Endodermal cell (in vitro differentiated cells): Measurements from ENCODE around the gene NF1. TPM values are rescaled to one million over a fixed set of nuclear protein-coding genes. Genes with fewer than 3 reads are reported as not detected.
A peak's percentile ranks its signal among the peaks of the same experiment; 100 is the strongest.
"Not testable (repeated sequence)": the region's sequence is repeated elsewhere in the genome, so short reads cannot be mapped to it uniquely, and the experiment has no call there.

Source experiments
- DNase-seq: peaks from one replicate; pipeline ENCODE4 v3.0.0-alpha.2; 2017
- H3K27ac ChIP-seq: 2 replicates; pipeline ENCODE4 v1.5.1; 2013; ENCODE audit warnings: mild to moderate bottlenecking, low read depth, low read length, moderate library complexity
- H3K27me3 ChIP-seq: 2 replicates; pipeline ENCODE4 v1.6.1; 2013; ENCODE audit warnings: mild to moderate bottlenecking, low read length, moderate library complexity; ENCODE audit not compliant: insufficient read depth, control insufficient read depth, poor library complexity, severe bottlenecking
- H3K36me3 ChIP-seq: 2 replicates; pipeline ENCODE4 v1.7.0; 2013; ENCODE audit warnings: mild to moderate bottlenecking, low read length, moderate library complexity; ENCODE audit not compliant: control insufficient read depth, insufficient read depth
- H3K4me1 ChIP-seq: one replicate; pipeline ENCODE4 v1.7.0; 2013; ENCODE audit warnings: low read length; ENCODE audit not compliant: control insufficient read depth, insufficient read depth
- H3K4me3 ChIP-seq: 2 replicates; pipeline ENCODE4 v1.5.1; 2013; ENCODE audit warnings: mild to moderate bottlenecking, low read length, moderate library complexity
- H3K9ac ChIP-seq: 2 replicates; pipeline ENCODE4 v1.6.1; 2013; ENCODE audit warnings: mild to moderate bottlenecking, low read length, moderate library complexity; ENCODE audit not compliant: poor library complexity, severe bottlenecking; ENCODE audit errors: extremely low read depth
- H3K9me3 ChIP-seq: 2 replicates; pipeline ENCODE4 v1.6.1; 2013; ENCODE audit warnings: mild to moderate bottlenecking, low read length, moderate library complexity; ENCODE audit not compliant: control insufficient read depth
- H3K27ac Mint-ChIP-seq: 2 replicates; pipeline ENCODE4 v1.8.0; 2020; ENCODE audit warnings: mixed read lengths
- H3K27me3 Mint-ChIP-seq: 2 replicates; pipeline ENCODE4 v1.8.0; 2021; ENCODE audit warnings: mild to moderate bottlenecking, mixed read lengths; ENCODE audit not compliant: insufficient read depth
- H3K36me3 Mint-ChIP-seq: 2 replicates; pipeline ENCODE4 v1.8.0; 2020; ENCODE audit warnings: low read depth, mixed read lengths
- H3K4me1 Mint-ChIP-seq: 2 replicates; pipeline ENCODE4 v1.8.0; 2020; ENCODE audit warnings: mixed read lengths
- H3K4me3 Mint-ChIP-seq: 2 replicates; pipeline ENCODE4 v1.8.0; 2020; ENCODE audit warnings: mild to moderate bottlenecking, moderate library complexity, mixed read lengths
- H3K9me3 Mint-ChIP-seq: 2 replicates; pipeline ENCODE4 v1.8.0; 2020; ENCODE audit warnings: mild to moderate bottlenecking, mixed read lengths
- whole genome bisulfite sequencing, 2 experiments: methylation state at CpG; one replicate each; pipeline versions ENCODE4 v1.1.5 to v1.1.7; 2013; ENCODE audit warnings: missing lambda C conversion rate in 2 of 2, mixed read lengths in 1 of 2; ENCODE audit not compliant: insufficient coverage in 1 of 2, insufficient read length in 1 of 2; 5-methylcytosine and 5-hydroxymethylcytosine counted together
- total RNA-seq, 2 donors: library from RNA; stranded (reverse); fragmentation: NEBNext Ultra II Directional in 1 of 2; extraction: Animal tissue kit (Norgen Biotek cat#: 25700) in 1 of 2; gene quantifications; 2 replicates in 1 of 2; 3 replicates in 1 of 2; pipeline ENCODE4 v1.2.1, GENCODE V29; 2021
- TF ChIP-seq, protein P1 (sequence below): fragments of 200-600 bp; sonication (generic); conservative IDR thresholded peaks from 2 replicates; pipeline ENCODE4 v1.5.0; 2021; ENCODE audit warnings: antibody characterized with exemption, mild to moderate bottlenecking

The NF1 gene
- total RNA-seq, 2 donors from 2014 or later = 61.9 to 69.3 TPM

DNA sequence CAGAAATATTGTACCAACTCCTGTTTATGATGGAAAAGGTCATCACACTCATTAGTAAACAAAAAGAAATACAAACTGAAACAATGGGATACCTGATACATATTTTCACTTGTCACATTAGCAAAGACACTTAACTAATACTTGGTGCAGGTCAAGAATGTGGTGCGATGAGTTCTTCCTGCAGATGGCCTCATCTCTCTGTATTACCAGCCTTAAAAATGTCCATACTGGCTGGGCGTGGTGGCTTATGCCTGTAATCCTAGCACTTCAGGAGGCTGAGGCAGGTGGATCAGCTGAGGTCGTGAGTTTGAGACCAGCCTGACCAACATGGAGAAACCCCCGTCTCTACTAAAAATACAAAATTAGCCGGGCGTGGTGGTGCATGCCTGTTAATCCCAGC lies 288.7 kb downstream of the NF1 start:
- not testable (repeated sequence) for H3K27ac Mint-ChIP-seq, H3K4me3 ChIP-seq, H3K9me3 Mint-ChIP-seq, H3K9me3 ChIP-seq, H3K9ac ChIP-seq, H3K27me3 Mint-ChIP-seq, H3K4me1 ChIP-seq, H3K27me3 ChIP-seq, H3K27ac ChIP-seq, H3K4me3 Mint-ChIP-seq, DNase-seq, H3K36me3 Mint-ChIP-seq
- peaks cover 20% of the 10 kb centered on the region for H3K36me3 ChIP-seq
- TF ChIP-seq, protein P1, sequence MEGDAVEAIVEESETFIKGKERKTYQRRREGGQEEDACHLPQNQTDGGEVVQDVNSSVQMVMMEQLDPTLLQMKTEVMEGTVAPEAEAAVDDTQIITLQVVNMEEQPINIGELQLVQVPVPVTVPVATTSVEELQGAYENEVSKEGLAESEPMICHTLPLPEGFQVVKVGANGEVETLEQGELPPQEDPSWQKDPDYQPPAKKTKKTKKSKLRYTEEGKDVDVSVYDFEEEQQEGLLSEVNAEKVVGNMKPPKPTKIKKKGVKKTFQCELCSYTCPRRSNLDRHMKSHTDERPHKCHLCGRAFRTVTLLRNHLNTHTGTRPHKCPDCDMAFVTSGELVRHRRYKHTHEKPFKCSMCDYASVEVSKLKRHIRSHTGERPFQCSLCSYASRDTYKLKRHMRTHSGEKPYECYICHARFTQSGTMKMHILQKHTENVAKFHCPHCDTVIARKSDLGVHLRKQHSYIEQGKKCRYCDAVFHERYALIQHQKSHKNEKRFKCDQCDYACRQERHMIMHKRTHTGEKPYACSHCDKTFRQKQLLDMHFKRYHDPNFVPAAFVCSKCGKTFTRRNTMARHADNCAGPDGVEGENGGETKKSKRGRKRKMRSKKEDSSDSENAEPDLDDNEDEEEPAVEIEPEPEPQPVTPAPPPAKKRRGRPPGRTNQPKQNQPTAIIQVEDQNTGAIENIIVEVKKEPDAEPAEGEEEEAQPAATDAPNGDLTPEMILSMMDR = peak; percentile 27
- peaks cover 11% of the 10 kb centered on the region for H3K4me1 Mint-ChIP-seq
- 90 to 92% methylated on average over 6 of the region's 6 CpGs for WGBS, 2 experiments

DNA sequence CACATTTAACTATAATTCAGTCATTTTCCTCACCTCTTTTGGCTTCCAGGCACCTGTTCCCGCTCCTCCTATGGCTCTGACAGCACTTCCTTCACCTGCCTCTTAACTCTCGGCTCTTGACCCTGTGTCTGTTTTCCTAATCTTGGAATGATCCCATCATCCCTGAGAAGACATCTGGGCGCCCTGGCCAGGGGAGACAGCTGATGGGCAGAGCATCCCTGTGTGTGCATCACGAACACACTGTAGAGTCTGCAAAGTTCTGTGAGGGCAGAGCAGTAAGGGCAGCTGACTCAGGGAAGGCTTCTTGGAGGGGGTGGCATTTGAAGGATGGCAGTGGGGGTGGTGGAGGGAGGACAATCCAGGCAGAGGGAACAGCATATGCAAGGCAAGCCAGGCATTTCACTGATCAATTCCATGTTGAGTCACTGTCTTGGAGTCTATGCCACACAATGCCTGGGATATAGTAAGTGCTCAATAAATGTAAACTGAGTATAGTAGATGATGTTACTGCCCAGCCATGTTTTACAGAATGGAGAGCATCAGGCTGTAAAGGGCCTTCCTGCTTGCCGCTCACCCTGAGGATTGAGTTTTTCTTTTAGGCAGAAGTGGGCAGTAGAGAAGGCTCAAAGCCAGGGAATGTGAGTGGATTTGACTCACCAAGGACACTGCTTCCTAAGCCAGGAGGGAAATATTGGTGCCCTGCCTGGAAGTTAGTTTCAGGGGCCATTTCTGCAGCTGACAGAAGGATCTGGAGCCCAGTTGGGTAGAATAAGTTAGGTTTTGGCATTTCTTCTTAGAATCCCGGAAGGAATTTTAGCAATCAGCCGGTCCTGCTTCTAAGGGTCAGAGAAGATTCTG lies 290.9 kb downstream of the NF1 start:
- Mint-ChIP-seq H3K9me3 (no peaks in the 10 kb centered on the region), H3K4me1 (peaks cover 14% of the 10 kb centered on the region), H3K4me3 (no peak overlapping the region), H3K27me3 (peaks cover 15% of the 10 kb centered on the region), H3K27ac (no peak overlapping the region), H3K36me3 (peaks cover 2% of the 10 kb centered on the region)
- Histone ChIP-seq H3K36me3 (peaks cover 7% of the 10 kb centered on the region), H3K27ac (no peak overlapping the region), H3K9me3 (no peaks in the 10 kb centered on the region), H3K27me3 (peaks cover 12% of the 10 kb centered on the region), H3K9ac (no peak overlapping the region), H3K4me1 (peaks cover 9% of the 10 kb centered on the region), H3K4me3 (no peak overlapping the region)
- DNase-seq = no peak
- TF ChIP-seq, protein P1 = no peak
- 95 to 96% methylated on average over 5 to 7 of the region's 7 CpGs for WGBS, 2 experiments

DNA sequence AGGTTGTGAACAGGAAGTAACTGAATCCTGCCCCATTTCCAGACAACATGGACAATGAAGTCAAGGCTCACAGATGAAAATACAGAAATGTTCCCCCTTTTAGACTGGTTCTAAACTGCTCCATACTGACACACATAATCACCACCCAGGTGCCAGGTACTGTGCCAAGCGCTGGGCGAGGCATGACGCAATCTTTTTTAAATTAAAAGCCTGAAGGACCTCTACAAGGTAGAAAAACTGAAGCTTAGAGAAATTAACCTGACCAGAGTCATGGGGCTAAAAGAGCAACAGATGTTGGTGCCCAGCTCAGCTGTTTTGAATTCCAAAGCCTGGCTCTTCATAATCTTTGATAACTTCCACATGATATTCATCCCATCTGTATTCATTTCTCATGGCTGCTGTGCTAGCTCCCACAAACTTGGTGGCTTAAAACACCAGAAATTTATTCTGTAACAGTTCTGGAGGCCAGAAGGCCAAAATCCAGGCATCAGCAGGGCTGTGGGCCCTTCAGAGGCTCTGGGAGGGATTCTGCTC lies 291.8 kb downstream of the NF1 start:
- Mint-ChIP-seq H3K27me3 (peaks cover 20% of the 10 kb centered on the region), H3K4me3 (no peak overlapping the region), H3K36me3 (peaks cover 2% of the 10 kb centered on the region), H3K4me1 (peaks cover 14% of the 10 kb centered on the region), H3K27ac (no peak overlapping the region), H3K9me3 (no peaks in the 10 kb centered on the region)
- peaks cover 17% of the 10 kb centered on the region for H3K27me3 ChIP-seq
- TF ChIP-seq, protein P1 = no peak
- H3K4me1 ChIP-seq = peaks cover 9% of the 10 kb centered on the region
- no peaks in the 10 kb centered on the region for H3K9me3 ChIP-seq
- no peak overlapping the region for H3K4me3 ChIP-seq
- DNase-seq = no peak
- no peak overlapping the region for H3K9ac ChIP-seq
- H3K27ac ChIP-seq = no peak overlapping the region
- WGBS, 2 experiments = 85 to 100% methylated on average over 3 of the region's 3 CpGs
- H3K36me3 ChIP-seq = peaks cover 7% of the 10 kb centered on the region
